Measurements from ENCODE around the gene DPP8.
A peak's percentile ranks its signal among the peaks of the same experiment; 100 is the strongest.

Gene DPP8

DNA sequence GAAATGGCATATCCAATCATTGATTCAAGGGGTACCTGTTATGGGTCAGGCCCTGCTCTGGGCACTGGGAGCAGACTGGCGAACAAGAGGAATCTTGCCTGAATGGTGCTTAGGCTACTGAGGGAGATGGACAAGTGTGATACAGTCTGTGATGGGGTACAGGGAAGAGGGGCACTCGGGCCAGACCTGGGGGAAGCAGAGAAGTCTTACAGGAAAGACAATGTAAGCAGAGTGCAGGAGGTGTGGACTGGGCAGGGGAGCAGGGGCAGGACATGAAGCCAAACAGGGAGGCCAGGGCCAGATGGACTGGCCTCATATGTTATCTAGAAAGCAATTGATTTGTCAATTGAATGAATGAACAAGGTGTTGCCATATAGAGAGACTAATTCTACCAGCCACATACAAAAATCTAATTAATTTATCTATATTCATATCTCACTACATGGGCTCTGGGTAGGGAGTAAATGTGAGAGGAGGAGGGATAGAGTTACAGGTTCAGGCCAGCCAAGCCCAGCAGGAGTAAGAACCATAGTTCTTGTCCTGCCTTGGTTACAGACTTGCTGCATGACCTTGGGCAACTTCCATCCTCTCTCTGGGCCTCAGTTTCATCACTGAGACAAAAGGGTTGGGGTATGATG is 91.2 kb downstream of the DPP8 start:
- TF ChIP-seq, protein P1, sequence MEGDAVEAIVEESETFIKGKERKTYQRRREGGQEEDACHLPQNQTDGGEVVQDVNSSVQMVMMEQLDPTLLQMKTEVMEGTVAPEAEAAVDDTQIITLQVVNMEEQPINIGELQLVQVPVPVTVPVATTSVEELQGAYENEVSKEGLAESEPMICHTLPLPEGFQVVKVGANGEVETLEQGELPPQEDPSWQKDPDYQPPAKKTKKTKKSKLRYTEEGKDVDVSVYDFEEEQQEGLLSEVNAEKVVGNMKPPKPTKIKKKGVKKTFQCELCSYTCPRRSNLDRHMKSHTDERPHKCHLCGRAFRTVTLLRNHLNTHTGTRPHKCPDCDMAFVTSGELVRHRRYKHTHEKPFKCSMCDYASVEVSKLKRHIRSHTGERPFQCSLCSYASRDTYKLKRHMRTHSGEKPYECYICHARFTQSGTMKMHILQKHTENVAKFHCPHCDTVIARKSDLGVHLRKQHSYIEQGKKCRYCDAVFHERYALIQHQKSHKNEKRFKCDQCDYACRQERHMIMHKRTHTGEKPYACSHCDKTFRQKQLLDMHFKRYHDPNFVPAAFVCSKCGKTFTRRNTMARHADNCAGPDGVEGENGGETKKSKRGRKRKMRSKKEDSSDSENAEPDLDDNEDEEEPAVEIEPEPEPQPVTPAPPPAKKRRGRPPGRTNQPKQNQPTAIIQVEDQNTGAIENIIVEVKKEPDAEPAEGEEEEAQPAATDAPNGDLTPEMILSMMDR (IDR thresholded peaks at IDR 0.05; ENCODE audit: low read depth, low read length, missing control alignments), result no peak
- no peak overlapping the region for H3K4me3 ChIP-seq (replicated peaks; ENCODE audit: low read depth, low read length)
- DNase-seq (ENCODE audit: extremely low read depth, low read depth), result no peak

DNA sequence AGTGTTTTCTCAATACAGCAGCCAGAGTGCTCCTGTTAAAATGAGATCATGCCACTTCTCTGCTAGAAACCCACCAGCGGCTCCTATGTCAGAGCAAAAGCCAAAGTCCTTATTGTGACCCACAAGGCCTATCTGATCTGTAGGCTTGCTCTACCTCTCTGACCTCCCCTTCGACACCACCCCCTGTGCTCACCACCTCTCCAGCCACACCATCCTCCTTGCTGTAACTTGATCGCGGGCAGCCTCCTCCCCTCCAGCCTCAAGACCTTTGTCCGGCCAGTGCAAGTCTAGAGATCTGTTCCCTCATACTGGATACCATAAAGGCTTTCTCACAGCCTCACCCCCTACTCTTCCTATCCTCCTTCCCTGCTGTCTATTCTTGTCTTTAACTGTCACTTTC is 92.8 kb downstream of the DPP8 start:
- no peak overlapping the region for H3K4me3 ChIP-seq (replicated peaks; ENCODE audit: low read depth, low read length)
- TF ChIP-seq, protein P1 (IDR thresholded peaks at IDR 0.05; ENCODE audit: low read depth, low read length, missing control alignments), result no peak
- no peak for DNase-seq (ENCODE audit: extremely low read depth, low read depth)

DNA sequence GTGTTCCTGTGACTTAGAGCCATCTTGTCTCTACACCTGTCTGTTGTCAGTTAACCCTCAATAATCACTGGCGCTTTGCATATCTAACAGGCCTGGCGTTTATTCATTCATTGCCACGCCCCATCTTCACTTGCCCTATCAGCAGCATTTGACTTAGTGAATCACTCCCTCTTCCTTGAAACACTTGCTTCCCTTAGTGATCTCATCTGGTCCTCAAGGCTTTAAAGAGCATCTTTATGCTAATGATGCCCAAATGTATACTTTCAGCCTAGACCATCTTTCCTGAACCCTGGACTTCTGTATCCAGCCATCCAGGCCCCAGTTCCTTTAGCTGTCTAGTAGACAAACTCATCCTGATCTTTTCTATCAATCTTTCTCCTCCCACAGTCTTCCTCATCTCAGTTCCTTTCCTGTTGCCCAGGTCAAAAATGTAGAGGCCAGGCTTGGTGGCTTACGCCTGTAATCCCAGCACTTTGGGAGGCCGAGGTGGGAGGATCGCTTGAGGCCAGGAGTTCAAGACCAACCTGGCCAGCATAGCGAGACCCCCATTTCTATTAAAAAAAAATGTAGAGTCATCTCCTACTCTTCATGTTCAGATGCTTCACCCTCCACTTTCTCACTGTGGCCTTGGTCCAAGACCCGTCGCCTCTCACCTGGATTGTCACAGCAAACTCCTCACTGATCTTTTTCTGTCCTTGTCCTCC is 93.4 kb downstream of the DPP8 start:
- H3K4me3 ChIP-seq (replicated peaks; ENCODE audit: low read depth, low read length), result no peak overlapping the region
- TF ChIP-seq, protein P1 (IDR thresholded peaks at IDR 0.05; ENCODE audit: low read depth, low read length, missing control alignments), result no peak

DNA sequence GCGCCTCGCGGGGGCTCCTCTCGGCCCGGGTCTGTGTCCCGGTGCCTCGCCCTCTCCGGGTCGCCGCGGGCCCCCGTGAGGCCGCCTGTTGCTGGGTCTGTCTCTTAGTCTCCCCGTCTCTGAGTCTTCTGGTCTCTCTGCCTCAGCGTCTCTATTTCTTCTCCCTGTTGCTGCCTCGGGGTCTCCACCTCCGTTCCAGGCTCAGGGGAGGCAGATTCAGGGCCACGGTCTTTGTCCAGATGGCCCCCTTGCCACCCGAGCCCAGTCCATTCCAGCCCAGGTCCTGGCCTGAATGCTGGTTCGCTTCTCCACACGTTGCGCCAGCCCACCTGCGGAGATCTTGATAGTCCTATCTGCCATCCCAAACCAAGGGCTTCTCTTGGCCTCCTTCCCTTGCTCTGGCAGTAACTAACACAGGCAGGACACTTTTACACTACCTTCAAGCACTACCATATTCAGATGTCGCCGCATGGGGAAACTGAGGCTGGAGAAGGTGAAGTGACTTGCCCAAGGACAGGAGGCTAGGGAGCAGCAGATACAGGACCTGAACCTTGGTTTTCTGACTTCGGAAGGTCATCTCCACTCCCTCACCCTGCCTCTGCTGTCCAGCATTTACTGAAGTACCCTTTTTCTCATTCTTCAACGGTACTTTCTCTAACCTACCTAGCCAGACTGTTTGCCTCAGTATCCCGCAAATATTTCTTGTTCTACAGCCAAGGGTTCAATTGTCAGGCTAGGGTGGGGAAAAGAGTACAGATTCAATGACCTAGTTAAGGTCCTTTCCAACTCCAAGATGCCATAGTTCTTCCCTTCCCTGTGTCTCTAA is 94.1 kb downstream of the DPP8 start:
- peak overlapping the region; percentile 32 for H3K4me3 ChIP-seq (replicated peaks; ENCODE audit: low read depth, low read length)
- no peak for DNase-seq (ENCODE audit: extremely low read depth, low read depth)
- TF ChIP-seq, protein P1 (IDR thresholded peaks at IDR 0.05; ENCODE audit: low read depth, low read length, missing control alignments), result no peak

More for the DNA sequence above, 93.4 kb downstream of the DPP8 start:
- DNase-seq (ENCODE audit: extremely low read depth, low read depth), result no peak

DNA sequence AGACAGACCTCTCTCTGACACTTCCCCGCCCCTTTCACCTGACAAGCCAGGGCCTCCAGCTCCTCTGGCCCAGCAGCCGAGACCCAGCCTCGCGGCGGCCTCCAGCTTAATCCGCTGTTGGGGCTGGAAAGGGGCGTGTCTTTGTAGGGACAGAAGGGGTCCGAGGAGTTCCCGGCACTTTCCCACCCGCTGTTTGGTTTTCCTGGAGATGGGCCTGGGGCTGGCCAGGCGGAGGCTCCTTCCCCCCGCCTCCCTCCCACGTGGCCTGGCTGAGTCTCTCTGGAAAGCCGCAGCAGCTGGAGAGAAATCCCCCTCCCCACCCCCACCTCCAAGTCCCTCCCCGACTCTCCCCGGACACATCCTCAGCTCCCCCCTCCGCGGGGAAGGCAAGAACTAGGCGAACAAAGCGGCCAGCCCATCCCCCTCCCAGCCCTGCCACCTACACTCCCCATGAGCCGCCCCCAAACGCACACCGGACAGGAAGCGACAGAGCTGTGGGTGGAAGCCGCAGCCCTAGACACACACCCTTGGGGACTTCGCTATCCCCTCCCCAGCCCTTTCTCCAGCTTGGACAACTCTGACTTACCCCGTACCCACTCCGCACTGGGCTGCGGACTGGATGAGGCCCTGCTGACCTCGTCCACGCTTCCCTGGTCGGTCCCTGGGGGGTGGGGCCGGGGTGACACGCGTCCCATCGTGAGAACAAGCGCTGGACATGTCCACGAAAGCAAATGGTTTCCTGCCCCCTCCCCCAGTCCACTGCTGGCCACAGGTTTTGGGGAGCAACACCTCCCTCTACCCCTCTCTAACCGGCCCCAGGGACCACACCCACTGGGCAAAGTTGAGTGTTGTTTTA is 95.9 kb downstream of the DPP8 start:
- H3K4me3 ChIP-seq (replicated peaks; ENCODE audit: low read depth, low read length), result peak overlapping the region; percentile 57
- TF ChIP-seq, protein P1 (IDR thresholded peaks at IDR 0.05; ENCODE audit: low read depth, low read length, missing control alignments), result no peak
- DNase-seq (ENCODE audit: extremely low read depth, low read depth), result no peak

DNA sequence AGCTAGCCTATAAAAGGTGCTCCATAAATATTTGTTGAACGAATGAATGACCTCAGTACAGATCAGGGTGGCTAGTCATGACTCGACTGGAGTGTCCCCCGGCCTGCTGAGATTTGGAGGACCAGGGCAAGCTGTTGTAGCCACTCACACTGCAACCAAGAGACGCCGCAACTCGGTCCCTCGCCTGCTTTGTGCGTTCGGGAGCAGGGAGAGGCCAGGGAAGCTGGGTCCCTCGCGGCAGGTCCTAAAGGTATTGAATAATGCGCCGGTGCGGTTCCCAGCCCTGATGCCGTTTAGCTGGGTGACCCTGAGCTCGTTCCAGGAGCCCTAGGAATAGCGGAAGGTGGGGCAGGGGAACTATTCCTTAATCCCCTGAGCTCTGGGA is 96.5 kb downstream of the DPP8 start:
- TF ChIP-seq, protein P1 (IDR thresholded peaks at IDR 0.05; ENCODE audit: low read depth, low read length, missing control alignments), result no peak
- peak overlapping the region; percentile 57 for H3K4me3 ChIP-seq (replicated peaks; ENCODE audit: low read depth, low read length)
- no peak for DNase-seq (ENCODE audit: extremely low read depth, low read depth)

Measured in HFF-Myc (cell line).